Measurements from ENCODE around the gene RNF4.

- TF ChIP-seq CTCF (conservative IDR thresholded peaks at IDR 0.05) (no peak), ZFX (IDR thresholded peaks at IDR 0.05) (no peak)
Measured at GRCh38 chr4:2437475-2438215, 31.3 kb upstream of the RNF4 start.

Measured in C4-2B (cell line).